HepG2 (cell line): Measurements from ENCODE around the gene TNNT1. TPM values are rescaled to one million over a fixed set of nuclear protein-coding genes. Genes with fewer than 3 reads are reported as not detected.
A peak's percentile ranks its signal among the peaks of the same experiment; 100 is the strongest.

Experiments
- KLF16 ChIP-seq, 2 experiments: sonication (generic) in 1 of 2; formaldehyde crosslinking in 1 of 2; IDR thresholded peaks; 2 replicates each; pipeline versions ENCODE4 v1.6.1 to v1.8.0; 2016 to 2023; ENCODE audit warnings: missing genetic modification reagents in 2 of 2, missing compliant biosample characterization in 1 of 2
- KLF6 ChIP-seq: IDR thresholded peaks from 2 replicates; pipeline ENCODE4 v1.8.0; 2016; ENCODE audit warnings: missing biosample characterization, missing genetic modification reagents
- PPARG ChIP-seq: conservative IDR thresholded peaks from 2 replicates; pipeline ENCODE4 v1.6.1; 2016; ENCODE audit warnings: missing biosample characterization, missing genetic modification reagents
- SP140L ChIP-seq: sonication (generic); formaldehyde crosslinking; IDR thresholded peaks from 2 replicates; pipeline ENCODE4 v1.4.0; 2020; ENCODE audit warnings: missing genetic modification reagents, borderline replicate concordance
- TARDBP ChIP-seq: sonication (generic); formaldehyde crosslinking; IDR thresholded peaks from 2 replicates; pipeline ENCODE4 v1.8.0; 2022; ENCODE audit warnings: mild to moderate bottlenecking, missing genetic modification reagents
- THAP11 ChIP-seq: IDR thresholded peaks from 2 replicates; pipeline ENCODE4 v1.6.1; 2016; ENCODE audit warnings: missing biosample characterization, missing genetic modification reagents
- ZNF792 ChIP-seq: IDR thresholded peaks from 2 replicates; pipeline ENCODE4 v1.6.1; 2016
- ZSCAN21 ChIP-seq: sonication (generic); formaldehyde crosslinking; IDR thresholded peaks from 2 replicates; pipeline ENCODE4 v1.8.0; 2022; ENCODE audit warnings: mild to moderate bottlenecking, missing genetic modification reagents, moderate library complexity, borderline replicate concordance
- ZSCAN5A ChIP-seq: sonication (generic); formaldehyde crosslinking; IDR thresholded peaks from 2 replicates; pipeline ENCODE4 v1.8.0; 2022; ENCODE audit warnings: mild to moderate bottlenecking, missing genetic modification reagents, borderline replicate concordance
- polyA plus RNA-seq, 8 experiments: library from polyadenylated mRNA; depleted of rRNA in 3 of 8; stranded (reverse) in 7 of 8; unstranded in 1 of 8; fragments of >200 nt; fragmentation: Illumina TruSeq in 4 of 8; extraction: Trizol in 4 of 8; gene quantifications; 2 replicates each; pipeline versions ENCODE4 v1.2.1 to v1.2.3, GENCODE V29; 2011 to 2016; ENCODE audit warnings: low read depth in 4 of 8, missing spikeins in 1 of 8, mixed read lengths in 1 of 8; ENCODE audit not compliant: insufficient read depth in 1 of 8
- total RNA-seq, 5 experiments: library from RNA; depleted of rRNA; stranded (reverse); fragments of >200 nt; fragmentation: Illumina TruSeq; extraction: Trizol; gene quantifications; 2 replicates each; pipeline ENCODE4 v1.2.3, GENCODE V29; 2016; ENCODE audit warnings: low read depth in 1 of 5
- TF ChIP-seq, protein P1 (sequence below): sonication (generic); formaldehyde crosslinking; IDR thresholded peaks from 2 replicates; pipeline ENCODE4 v1.4.0; 2020; ENCODE audit warnings: missing genetic modification reagents
- TF ChIP-seq, protein P2 (sequence below): IDR thresholded peaks from 2 replicates; pipeline ENCODE4 v1.6.1; 2016
- TF ChIP-seq, protein P3 (sequence below): sonication (generic); formaldehyde crosslinking; IDR thresholded peaks from 2 replicates; pipeline ENCODE4 v1.5.1; 2020; ENCODE audit warnings: mild to moderate bottlenecking, missing genetic modification reagents, moderate library complexity
- TF ChIP-seq, protein P4 (sequence below): sonication (generic); formaldehyde crosslinking; IDR thresholded peaks from 2 replicates; pipeline ENCODE4 v1.4.0; 2020; ENCODE audit warnings: missing genetic modification reagents

The TNNT1 gene
- total and polyA plus RNA-seq, 2 of the 13 experiments (the other 11 are each of a cell fraction or from before 2014, with no cell fraction given) = 1.3 to 2.4 TPM

DNA sequence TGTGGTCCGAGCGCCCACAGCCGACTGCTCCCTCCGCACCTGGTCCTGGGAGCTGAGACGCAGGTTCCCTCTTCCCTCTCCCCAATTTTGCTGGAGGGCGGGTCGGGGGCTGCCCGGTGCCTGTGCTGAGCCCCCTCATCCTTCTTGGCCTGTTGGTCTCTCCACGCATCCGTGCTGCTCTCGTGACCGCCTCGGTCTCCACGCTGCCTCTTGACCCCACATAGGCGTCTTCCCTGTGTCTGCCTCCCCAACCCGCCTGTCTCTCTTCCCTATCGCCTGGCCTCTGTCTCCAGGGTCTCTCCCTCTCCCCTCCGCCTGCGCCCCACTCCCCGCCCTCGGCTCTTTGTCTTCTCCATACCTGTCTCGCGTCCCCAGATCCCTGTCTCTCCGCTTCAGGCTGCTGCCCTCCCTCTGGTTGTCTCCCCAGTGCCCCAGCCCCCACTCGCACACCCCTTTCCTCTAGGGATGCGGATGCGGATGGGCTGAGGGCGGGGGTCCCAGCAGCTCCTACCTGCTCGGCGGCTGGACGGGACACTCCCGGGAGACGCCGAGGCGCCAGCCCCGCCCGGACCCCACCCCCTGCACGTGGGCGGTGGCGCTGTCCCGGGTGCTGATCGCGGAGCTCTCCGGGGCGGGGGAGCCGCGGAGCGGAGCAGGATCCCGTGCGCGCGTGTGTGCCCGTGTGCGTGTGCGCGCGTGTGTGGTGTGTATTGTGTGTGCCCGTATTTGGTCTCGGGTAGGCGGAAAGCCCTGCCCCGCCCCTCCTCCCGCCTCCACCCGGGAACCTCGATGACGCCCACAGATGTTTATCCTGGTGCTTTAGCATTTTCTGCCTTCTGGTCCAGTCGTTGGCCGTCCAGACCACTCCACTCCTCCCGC lies 30.8 kb upstream of the TNNT1 start, which contains the start of gene SYT5 (continued):
- TF ChIP-seq ZSCAN5A (CRISPR knock-in tag) = no peak
- peak; percentile 14; the same call in 1 of the 2 replicates for TF ChIP-seq ZNF792 (CRISPR knock-in tag)
- TF ChIP-seq, protein P1, sequence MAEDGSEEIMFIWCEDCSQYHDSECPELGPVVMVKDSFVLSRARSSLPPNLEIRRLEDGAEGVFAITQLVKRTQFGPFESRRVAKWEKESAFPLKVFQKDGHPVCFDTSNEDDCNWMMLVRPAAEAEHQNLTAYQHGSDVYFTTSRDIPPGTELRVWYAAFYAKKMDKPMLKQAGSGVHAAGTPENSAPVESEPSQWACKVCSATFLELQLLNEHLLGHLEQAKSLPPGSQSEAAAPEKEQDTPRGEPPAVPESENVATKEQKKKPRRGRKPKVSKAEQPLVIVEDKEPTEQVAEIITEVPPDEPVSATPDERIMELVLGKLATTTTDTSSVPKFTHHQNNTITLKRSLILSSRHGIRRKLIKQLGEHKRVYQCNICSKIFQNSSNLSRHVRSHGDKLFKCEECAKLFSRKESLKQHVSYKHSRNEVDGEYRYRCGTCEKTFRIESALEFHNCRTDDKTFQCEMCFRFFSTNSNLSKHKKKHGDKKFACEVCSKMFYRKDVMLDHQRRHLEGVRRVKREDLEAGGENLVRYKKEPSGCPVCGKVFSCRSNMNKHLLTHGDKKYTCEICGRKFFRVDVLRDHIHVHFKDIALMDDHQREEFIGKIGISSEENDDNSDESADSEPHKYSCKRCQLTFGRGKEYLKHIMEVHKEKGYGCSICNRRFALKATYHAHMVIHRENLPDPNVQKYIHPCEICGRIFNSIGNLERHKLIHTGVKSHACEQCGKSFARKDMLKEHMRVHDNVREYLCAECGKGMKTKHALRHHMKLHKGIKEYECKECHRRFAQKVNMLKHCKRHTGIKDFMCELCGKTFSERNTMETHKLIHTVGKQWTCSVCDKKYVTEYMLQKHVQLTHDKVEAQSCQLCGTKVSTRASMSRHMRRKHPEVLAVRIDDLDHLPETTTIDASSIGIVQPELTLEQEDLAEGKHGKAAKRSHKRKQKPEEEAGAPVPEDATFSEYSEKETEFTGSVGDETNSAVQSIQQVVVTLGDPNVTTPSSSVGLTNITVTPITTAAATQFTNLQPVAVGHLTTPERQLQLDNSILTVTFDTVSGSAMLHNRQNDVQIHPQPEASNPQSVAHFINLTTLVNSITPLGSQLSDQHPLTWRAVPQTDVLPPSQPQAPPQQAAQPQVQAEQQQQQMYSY = 0 out of 2 replicates have a peak, but pooled peaks have one; percentile 23
- peak; percentile 44; the same call in 1 of the 2 replicates for TF ChIP-seq KLF6 (CRISPR knock-in tag)
- TF ChIP-seq KLF16 (CRISPR knock-in tag; IDR thresholded peaks at IDR 0.05) = peak in 1 of 2 experiments; percentile 75; a peak in 2 of 4 replicates
- TF ChIP-seq THAP11 (CRISPR knock-in tag) = peak; percentile 50; the same call in 1 of the 2 replicates
- TF ChIP-seq, protein P2, sequence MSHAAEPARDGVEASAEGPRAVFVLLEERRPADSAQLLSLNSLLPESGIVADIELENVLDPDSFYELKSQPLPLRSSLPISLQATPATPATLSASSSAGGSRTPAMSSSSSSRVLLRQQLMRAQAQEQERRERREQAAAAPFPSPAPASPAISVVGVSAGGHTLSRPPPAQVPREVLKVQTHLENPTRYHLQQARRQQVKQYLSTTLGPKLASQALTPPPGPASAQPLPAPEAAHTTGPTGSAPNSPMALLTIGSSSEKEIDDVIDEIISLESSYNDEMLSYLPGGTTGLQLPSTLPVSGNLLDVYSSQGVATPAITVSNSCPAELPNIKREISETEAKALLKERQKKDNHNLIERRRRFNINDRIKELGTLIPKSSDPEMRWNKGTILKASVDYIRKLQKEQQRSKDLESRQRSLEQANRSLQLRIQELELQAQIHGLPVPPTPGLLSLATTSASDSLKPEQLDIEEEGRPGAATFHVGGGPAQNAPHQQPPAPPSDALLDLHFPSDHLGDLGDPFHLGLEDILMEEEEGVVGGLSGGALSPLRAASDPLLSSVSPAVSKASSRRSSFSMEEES (CRISPR knock-in tag) = peak; percentile 61; the same call in 1 of the 2 replicates
- TF ChIP-seq PPARG (CRISPR knock-in tag) = 0 out of 2 replicates have a peak, but pooled peaks have one; percentile 41
- peak; percentile 41; the same call in 1 of the 2 replicates for TF ChIP-seq ZSCAN21
- TF ChIP-seq, protein P3, sequence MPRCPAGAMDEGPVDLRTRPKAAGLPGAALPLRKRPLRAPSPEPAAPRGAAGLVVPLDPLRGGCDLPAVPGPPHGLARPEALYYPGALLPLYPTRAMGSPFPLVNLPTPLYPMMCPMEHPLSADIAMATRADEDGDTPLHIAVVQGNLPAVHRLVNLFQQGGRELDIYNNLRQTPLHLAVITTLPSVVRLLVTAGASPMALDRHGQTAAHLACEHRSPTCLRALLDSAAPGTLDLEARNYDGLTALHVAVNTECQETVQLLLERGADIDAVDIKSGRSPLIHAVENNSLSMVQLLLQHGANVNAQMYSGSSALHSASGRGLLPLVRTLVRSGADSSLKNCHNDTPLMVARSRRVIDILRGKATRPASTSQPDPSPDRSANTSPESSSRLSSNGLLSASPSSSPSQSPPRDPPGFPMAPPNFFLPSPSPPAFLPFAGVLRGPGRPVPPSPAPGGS (CRISPR knock-in tag) = 0 out of 2 replicates have a peak, but pooled peaks have one; percentile 49
- no peak for TF ChIP-seq SP140L (CRISPR knock-in tag)
- TF ChIP-seq, protein P4, sequence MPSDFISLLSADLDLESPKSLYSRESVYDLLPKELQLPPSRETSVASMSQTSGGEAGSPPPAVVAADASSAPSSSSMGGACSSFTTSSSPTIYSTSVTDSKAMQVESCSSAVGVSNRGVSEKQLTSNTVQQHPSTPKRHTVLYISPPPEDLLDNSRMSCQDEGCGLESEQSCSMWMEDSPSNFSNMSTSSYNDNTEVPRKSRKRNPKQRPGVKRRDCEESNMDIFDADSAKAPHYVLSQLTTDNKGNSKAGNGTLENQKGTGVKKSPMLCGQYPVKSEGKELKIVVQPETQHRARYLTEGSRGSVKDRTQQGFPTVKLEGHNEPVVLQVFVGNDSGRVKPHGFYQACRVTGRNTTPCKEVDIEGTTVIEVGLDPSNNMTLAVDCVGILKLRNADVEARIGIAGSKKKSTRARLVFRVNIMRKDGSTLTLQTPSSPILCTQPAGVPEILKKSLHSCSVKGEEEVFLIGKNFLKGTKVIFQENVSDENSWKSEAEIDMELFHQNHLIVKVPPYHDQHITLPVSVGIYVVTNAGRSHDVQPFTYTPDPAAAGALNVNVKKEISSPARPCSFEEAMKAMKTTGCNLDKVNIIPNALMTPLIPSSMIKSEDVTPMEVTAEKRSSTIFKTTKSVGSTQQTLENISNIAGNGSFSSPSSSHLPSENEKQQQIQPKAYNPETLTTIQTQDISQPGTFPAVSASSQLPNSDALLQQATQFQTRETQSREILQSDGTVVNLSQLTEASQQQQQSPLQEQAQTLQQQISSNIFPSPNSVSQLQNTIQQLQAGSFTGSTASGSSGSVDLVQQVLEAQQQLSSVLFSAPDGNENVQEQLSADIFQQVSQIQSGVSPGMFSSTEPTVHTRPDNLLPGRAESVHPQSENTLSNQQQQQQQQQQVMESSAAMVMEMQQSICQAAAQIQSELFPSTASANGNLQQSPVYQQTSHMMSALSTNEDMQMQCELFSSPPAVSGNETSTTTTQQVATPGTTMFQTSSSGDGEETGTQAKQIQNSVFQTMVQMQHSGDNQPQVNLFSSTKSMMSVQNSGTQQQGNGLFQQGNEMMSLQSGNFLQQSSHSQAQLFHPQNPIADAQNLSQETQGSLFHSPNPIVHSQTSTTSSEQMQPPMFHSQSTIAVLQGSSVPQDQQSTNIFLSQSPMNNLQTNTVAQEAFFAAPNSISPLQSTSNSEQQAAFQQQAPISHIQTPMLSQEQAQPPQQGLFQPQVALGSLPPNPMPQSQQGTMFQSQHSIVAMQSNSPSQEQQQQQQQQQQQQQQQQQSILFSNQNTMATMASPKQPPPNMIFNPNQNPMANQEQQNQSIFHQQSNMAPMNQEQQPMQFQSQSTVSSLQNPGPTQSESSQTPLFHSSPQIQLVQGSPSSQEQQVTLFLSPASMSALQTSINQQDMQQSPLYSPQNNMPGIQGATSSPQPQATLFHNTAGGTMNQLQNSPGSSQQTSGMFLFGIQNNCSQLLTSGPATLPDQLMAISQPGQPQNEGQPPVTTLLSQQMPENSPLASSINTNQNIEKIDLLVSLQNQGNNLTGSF (CRISPR knock-in tag) = no peak
- TF ChIP-seq TARDBP (CRISPR knock-in tag) = peak; percentile 24; the same call in 1 of the 2 replicates
